ENCODE results near the gene KRT82.
A peak's percentile ranks its signal among the peaks of the same experiment; 100 is the strongest.

Gene KRT82

GRCh38 chr12:52380271-52380694, 25.9 kb downstream of the KRT82 start:
- DNase-seq, result no peak

GRCh38 chr12:52379536-52379935, 26.6 kb downstream of the KRT82 start:
- DNase-seq, result no peak

- DNase-seq, result no peak
Observed at GRCh38 chr12:52378091-52378490, 28.0 kb downstream of the KRT82 start.

- no peak for DNase-seq
Observed at GRCh38 chr12:52377266-52377665, 28.9 kb downstream of the KRT82 start.

GRCh38 chr12:52372216-52373154, 33.6 kb downstream of the KRT82 start:
- DNase-seq, result peak; percentile 19

- no peak for DNase-seq
Observed at GRCh38 chr12:52371716-52372115, 34.4 kb downstream of the KRT82 start.

GRCh38 chr12:52370926-52371608, 35.1 kb downstream of the KRT82 start:
- DNase-seq, result no peak

- DNase-seq, result no peak
Observed at GRCh38 chr12:52369809-52370208, 36.3 kb downstream of the KRT82 start.

GRCh38 chr12:52369211-52369610, 36.9 kb downstream of the KRT82 start:
- DNase-seq, result no peak

GRCh38 chr12:52368508-52368907, 37.6 kb downstream of the KRT82 start:
- no peak for DNase-seq

GRCh38 chr12:52367876-52368275, 38.3 kb downstream of the KRT82 start:
- DNase-seq, result no peak

- no peak for DNase-seq
Observed at GRCh38 chr12:52366738-52367485, 39.2 kb downstream of the KRT82 start, which contains the start of gene KRT85. Gene KRT85, minus strand, starts transcription at chr12:52367481. Its CDS starts 76 bp downstream, at chr12:52367405.

- no peak for DNase-seq
Observed at GRCh38 chr12:52364901-52365489, 41.1 kb downstream of the KRT82 start.

GRCh38 chr12:52364061-52364460, 42.1 kb downstream of the KRT82 start:
- DNase-seq, result no peak

GRCh38 chr12:52363111-52363679, 42.9 kb downstream of the KRT82 start:
- no peak for DNase-seq

- DNase-seq, result no peak
Observed at GRCh38 chr12:52362118-52362726, 43.9 kb downstream of the KRT82 start.

- no peak for DNase-seq
Observed at GRCh38 chr12:52361553-52361952, 44.6 kb downstream of the KRT82 start.

- no peak for DNase-seq
Observed at GRCh38 chr12:52360663-52361271, 45.4 kb downstream of the KRT82 start.

GRCh38 chr12:52360106-52360662, 46.0 kb downstream of the KRT82 start:
- no peak for DNase-seq

GRCh38 chr12:52359621-52360061, 46.5 kb downstream of the KRT82 start:
- no peak for DNase-seq
